Activated CD8-positive, alpha-beta memory T cell treated with anti-CD3 and anti-CD28 coated beads for 4 hours (primary cell): ENCODE results near the gene STS.
A peak's percentile ranks its signal among the peaks of the same experiment; 100 is the strongest.
"Not testable (repeated sequence)": the region's sequence is repeated elsewhere in the genome, so short reads cannot be mapped to it uniquely, and the experiment has no call there.

Experiments
- DNase-seq, 2 donors: peaks; one replicate each; pipeline ENCODE4 v3.0.0-alpha.2; 2020; ENCODE audit warnings: low read depth in 2 of 2

Gene STS

GRCh38 chrX:7139202-7140081, 8.1 kb upstream of the STS start:
- no peak for DNase-seq

- DNase-seq = no peak
Observed at GRCh38 chrX:7143076-7143475, 4.4 kb upstream of the STS start.

GRCh38 chrX:7143941-7144525, 3.5 kb upstream of the STS start:
- no peak for DNase-seq

DNA sequence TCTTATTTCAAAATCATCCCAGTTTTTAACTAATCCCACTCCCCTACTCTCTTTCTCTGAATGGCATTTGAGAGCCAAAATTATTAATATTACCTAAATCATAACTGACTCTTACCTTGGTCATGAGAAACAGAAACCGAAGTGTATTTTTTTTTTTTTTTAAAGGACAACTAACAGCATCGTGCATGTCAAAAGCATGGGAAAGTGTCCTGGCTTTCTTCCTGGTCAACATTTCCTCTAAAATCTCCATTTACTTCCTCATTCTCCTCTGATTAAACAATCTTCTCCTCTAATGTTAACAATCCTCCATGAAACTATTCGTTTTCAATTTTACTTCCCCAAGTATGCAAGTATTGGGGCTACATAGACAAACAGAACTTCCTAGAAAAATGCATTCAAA, 2.1 kb upstream of the STS start:
- no peak for DNase-seq

- no peak for DNase-seq
Observed at GRCh38 chrX:7146020-7146702, 1.4 kb upstream of the STS start.

DNA sequence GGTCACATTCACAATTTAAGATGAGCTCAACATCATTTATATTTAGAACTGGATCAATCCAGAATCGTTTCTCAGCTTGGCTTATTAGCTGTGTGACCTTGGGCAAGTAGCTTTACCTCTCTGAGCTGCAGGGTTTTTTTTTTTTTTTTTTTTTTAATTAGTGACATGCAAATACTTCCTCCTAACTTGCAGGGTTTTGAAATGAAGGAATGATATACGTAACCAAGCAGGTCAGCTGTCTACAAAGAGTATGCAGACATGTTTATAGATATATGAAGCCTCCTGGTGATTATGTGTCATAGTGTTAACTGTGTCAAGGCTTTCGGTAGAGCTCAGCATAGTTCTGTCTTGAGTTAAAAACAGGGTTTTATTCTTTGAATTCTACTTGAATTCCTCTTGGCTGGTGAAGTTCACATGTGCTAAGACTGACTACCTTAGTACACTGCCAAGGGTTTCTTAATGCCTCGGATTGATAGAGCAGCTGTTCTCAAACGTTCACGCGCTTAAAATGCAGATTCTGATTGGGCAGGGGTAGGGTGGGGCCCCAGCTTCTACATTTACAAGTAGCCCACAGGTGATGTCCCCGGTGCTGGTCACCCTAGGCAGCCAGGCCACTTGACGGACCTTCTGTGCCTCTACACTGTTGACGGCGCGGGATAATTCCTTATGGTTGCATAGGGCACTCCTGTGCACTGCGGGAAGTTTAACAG, 654 bp upstream of the STS start:
- no peak for DNase-seq

- DNase-seq = peak; percentile 68 to 75
Observed at GRCh38 chrX:7147978-7148854, 704 bp downstream of the STS start, which contains the start of gene PUDP. TSS of gene PUDP (minus strand) at chrX:7148153. CDS start at chrX:7148113, 40 bp downstream.

DNA sequence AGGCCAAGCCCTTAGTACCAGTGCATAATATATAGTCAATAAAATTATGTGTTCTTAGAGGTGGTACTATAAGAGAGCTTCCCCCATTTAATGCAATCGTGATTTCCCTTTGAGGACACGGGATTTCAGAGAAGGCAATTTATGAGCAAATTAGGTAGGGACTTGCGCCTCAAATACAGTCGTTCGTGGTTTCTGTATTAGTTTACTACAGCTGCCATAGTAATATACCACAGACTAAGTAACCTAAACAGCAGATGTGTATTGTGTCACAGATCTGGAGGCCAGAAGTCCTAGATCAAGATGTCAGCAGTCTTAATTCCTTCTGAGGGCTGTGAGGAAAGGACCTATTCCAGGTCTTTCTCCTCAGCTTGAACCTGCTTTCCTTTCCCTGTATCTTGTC, 1.9 kb downstream of the STS start:
- DNase-seq = no peak

- DNase-seq = no peak
Observed at GRCh38 chrX:7153231-7153630, 5.7 kb downstream of the STS start.

DNA sequence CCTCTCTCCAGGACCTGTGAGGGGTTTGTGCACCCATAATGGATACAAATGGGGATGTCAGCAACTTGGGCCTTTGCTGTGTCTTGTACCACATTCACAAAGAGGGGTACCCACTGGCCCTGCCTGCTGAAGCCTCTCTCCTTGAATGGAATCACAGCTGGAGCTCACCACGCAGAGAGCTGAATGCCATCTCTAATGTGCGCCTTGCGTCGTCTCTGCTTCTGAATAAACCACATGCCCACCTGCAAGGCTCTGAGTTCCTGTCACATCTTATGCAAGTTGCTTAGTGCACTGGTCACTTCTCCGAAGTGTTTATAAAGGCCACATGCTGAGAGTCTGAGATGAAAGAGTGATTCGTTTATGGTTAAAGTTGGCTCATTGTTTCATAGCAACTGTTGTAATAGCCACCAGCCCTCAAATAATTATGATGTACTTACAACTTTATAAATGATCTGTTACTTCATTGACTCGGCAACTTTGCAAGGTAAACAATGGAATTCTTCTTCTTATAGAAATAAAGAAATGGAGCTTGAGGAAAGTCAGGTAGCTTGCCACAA, 6.6 kb downstream of the STS start:
- no peak for DNase-seq

DNA sequence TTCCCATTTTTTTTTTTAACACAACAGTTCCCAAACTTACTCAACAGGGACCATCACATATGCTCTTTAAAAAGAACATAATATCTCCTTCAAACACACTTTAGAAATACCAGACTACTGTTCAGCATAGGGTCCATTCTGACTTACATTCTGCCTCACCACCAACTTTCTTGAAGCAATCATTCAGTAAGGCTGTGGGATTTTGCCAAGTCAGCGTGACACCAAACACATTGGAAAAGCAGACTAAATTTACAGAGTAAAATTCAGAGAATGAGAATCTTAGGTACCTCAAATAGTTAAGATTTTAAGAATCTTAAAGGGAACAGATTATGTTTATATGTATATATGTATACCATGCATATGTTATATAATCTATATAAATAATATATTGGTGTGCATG, 7.7 kb downstream of the STS start:
- DNase-seq = no peak

DNA sequence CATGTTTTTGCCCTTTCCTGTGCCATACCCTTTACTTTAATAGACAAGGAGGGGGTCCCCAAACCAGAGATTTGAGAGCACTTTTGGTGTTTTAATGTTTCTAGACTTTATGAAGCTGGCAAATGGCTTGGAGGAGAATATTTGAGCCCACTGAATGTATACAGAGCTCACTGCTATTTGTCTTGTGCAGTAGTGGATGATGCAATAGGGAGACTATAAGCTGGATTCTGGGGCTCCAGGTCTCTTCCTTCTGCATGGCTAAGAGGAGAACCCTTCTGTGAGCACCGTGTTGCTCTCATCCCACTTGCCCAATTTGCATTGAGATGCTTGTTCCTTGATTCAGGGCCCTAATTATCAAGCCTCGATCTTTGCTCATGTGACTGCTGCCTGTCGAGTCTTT, 9.4 kb downstream of the STS start:
- DNase-seq = no peak

GRCh38 chrX:7158468-7158990, 11.0 kb downstream of the STS start:
- DNase-seq = no peak

DNA sequence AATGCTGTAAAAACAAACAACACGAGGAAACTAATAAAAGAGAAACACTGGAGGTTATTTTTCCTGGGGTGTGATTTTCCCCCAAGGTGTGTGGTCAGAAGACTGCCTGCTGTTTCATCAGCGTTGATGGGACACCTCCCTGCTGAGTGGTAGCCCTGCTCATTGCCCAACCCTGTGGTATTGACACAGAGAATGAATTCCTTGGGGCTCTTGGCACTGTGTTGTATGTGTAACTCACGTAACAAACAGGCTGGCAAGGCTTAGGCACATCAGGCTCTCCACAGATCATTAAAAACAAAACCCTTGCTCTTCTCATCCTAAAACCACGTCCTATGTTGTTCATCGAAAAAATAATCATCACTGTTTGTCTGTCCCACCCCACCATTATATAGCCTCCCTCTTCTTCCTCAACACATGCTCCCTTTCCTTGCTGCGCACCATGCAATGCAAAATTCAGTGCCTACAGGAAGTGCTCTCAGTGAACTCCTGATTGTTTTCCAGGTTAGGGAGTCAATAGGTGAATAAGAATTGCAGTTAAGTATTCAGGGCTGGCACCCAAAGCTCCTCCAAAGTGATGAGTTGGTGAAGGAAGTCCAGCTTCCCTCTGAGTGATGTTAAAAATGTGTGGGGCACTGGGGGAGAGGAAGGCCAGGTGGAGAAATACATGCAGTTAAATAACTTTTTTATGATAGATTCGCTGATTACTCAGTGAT, 11.8 kb downstream of the STS start:
- no peak for DNase-seq

DNA sequence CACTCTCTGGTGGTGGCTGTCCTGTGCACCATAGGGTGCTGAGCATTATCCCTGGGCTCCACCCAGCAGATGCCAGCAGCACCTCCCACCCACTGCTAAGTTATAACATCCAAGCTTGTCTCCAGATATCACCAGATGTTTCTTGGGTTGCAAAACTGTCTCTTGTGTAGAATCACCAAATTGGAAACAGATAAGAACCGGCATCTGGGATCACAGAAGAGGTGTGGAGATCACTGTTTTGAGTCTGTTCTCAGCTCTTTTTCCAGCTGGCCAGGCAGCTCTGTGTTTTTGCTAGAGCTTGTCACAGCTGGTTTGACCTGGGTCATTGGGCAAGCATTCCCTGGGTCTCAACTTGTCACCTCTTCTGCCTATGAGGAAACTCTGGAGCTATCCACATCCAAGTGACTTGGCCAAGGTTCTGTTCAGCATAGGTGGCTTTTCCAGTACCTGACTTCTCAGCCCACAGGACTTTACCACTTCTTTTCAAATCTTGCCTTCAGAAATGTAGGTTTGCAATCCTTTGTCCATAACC, 15.7 kb downstream of the STS start:
- DNase-seq = no peak

- no peak for DNase-seq
Observed at GRCh38 chrX:7164174-7164573, 16.7 kb downstream of the STS start.

- no peak for DNase-seq
Observed at GRCh38 chrX:7168371-7168770, 20.9 kb downstream of the STS start.

DNA sequence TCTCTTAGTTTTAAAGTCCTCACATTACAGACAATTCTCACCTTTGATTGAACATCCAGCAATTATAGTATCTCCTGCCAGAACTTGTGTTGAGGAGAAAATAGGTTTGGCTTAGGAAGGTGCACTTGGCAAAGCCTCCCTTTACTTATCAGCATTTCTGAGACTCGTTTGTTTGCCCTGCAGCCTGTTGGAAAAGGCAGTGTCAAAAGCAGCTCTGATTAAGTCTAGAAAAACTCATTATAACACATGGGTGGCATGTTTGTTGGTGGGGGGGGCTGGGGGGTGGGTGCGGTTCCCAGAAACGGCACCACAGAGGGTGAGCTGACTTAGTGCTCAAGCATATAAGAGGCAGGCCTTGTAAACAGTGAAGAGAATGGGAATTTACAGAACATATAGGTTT, 22.1 kb downstream of the STS start:
- DNase-seq = no peak

DNA sequence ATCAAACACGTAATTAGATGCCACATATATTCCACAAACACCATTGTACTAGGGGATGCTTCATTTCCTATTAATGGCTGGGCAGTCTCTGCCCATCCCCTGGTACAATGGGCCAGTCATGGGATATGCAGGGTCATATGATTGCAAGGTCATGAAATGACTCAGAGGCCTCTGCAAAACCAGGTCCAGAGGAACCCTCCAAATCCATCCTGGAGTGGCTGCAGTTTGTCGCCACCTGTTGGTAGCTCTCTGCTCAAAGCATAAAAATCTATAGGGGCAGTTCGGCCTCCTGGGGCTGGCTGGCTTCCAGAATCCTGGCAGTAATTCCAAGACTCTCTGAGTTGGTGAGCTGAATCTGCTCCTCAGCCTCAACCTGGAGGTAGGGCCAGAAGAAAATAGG, 23.4 kb downstream of the STS start:
- no peak for DNase-seq

DNA sequence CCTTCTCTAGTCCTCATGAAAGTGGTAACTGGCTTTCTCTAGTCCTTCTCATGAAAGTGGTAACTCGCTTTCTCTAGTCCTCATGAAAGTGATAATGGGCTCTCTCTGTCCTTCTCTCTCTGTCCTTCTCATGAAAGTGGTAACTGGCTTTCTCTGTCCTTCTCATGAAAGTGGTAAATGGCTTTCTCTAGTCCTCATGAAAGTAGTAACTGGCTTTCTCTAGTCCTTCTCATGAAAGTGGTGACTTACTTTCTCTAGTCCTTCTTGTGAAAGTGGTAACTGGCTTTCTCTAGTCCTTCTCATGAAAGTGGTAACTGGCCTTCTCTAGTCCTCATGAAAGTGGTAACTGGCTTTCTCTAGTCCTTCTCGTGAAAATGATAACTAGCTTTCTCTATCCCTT, 31.3 kb downstream of the STS start:
- not testable (repeated sequence) for DNase-seq
